AG10803 (cell line): ENCODE measurements around the gene SF3A1.
"Not testable (repeated sequence)": the region's sequence is repeated elsewhere in the genome, so short reads cannot be mapped to it uniquely, and the experiment has no call there.

ENCODE experiments used
- DNase-seq: peaks from one replicate; pipeline ENCODE4 v3.0.0; 2010; ENCODE audit warnings: low read depth
- H3K4me3 ChIP-seq: 2 replicates; pipeline ENCODE4 v1.5.1; 2011; ENCODE audit warnings: mild to moderate bottlenecking, low read length, control low read depth
- CTCF ChIP-seq: conservative IDR thresholded peaks from 2 replicates; pipeline ENCODE4 v1.5.1; 2011; ENCODE audit warnings: mild to moderate bottlenecking, low read length, control low read depth, inconsistent platforms

SF3A1 gene

DNA sequence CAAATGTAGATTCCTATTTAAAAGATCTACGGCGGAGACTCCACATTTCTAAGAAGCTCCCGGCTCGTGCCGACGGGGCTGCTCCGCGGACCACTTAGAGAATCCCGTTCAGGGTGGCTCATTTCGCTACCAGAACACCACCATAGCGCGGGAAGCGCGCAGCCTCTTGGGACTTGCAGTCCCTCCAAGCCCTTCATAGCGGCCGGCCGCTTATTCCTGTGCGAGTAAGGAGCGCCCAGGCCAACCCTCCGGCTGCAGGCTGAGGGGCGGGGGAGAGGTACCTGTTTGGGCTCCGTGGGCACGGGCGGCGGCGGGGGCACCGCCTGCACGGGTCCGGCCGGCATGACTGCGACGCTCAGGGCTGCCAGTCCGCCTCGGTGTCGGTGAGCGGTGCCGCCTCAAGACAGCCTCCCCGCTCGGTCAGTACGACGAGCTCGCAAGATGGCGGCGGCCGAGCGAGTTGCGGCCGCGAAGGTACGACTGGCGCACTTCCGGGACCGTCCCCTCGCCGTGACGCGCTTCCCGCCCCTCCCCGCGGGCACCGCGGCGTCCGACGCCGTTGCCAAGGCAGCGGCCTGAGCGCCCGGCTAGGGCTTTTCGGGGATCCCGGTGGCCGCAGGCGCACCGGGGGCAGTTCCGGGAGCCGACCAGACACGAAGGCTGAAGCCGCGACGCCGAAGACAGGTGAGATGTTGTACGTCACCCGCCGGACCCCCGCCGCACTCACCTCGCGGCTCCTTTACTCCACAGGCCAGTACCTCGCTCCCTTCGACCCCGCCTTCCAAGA, at the start of gene SF3A1, which contains the start of gene CCDC157:
SF3A1 (minus strand) TSS at position 446 of the 787 bp plus-strand sequence; CDS start at position 344, 102 bp downstream.
CCDC157 (plus strand) TSS at position 559 of the 787 bp plus-strand sequence. CDS start 8,994 bp downstream, outside the sequence.
- no peak for TF ChIP-seq CTCF
- DNase-seq = peak; percentile 89

DNA sequence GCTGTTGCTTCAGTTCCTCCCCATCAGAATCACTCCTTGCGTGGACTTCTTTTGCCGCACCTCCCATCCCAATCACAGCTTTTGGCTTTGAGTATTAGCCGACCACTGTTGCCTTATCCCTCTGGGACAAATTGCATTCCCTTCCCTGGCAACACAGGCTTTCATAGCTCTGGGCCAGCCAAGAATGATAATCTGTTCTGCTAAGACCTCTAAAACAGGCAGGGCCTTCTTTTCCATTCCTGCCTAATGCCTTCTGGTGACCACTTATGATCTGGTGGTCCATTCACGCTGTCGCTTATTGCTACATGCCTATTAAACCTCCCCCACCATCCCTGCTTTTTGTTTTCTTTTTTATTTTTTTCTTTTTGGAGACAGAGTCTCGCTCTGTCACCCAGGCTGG, 49.7 kb upstream of the SF3A1 start:
- no peak for DNase-seq
- H3K4me3 ChIP-seq = no peak overlapping the region
- TF ChIP-seq CTCF = no peak

More for the DNA sequence above, at the start of gene SF3A1, which contains the start of gene CCDC157:
- peak within 1 kb of the TSS; percentile 72 for H3K4me3 ChIP-seq

GRCh38 chr22:30405731-30406130, 49.0 kb upstream of the SF3A1 start:
- no peak for TF ChIP-seq CTCF
- no peak overlapping the region for H3K4me3 ChIP-seq
- DNase-seq = no peak

- no peak for TF ChIP-seq CTCF
- no peak for DNase-seq
Measured at GRCh38 chr22:30404307-30404706, 47.6 kb upstream of the SF3A1 start.

GRCh38 chr22:30402766-30403104, 46.0 kb upstream of the SF3A1 start:
- not testable (repeated sequence) for H3K4me3 ChIP-seq

More at GRCh38 chr22:30404307-30404706, 47.6 kb upstream of the SF3A1 start:
- no peak overlapping the region for H3K4me3 ChIP-seq

GRCh38 chr22:30402028-30402765, 45.5 kb upstream of the SF3A1 start:
- no peak for DNase-seq
- H3K4me3 ChIP-seq = no peak overlapping the region
- TF ChIP-seq CTCF = no peak

More at GRCh38 chr22:30402766-30403104, 46.0 kb upstream of the SF3A1 start:
- DNase-seq = not testable (repeated sequence)

- not testable (repeated sequence) for DNase-seq, H3K4me3 ChIP-seq
Measured at GRCh38 chr22:30401024-30401423, 44.3 kb upstream of the SF3A1 start.

- no peak for TF ChIP-seq CTCF
- H3K4me3 ChIP-seq = no peak overlapping the region
- no peak for DNase-seq
Measured at GRCh38 chr22:30400159-30400558, 43.5 kb upstream of the SF3A1 start.
